Right lobe of liver (tissue), 4 donors: ENCODE results near the gene CDCA7.

Experiments
- CTCF ChIP-seq, 4 donors: fragments of 200-600 bp in 3 of 4; fragments of 450-650 bp in 1 of 4; IDR thresholded peaks; one replicate each; pipeline versions ENCODE4 v1.5.1 to v1.8.0; 2016 to 2022; ENCODE audit warnings: antibody characterized with exemption in 4 of 4, mild to moderate bottlenecking in 2 of 4
- POLR2A ChIP-seq: fragments of 450-650 bp; IDR thresholded peaks from one replicate; pipeline ENCODE4 v1.6.1; 2017; ENCODE audit warnings: antibody characterized with exemption, mild to moderate bottlenecking
- donor health status: DM: no; HTN: no; CAD: no.
- donor health status: DM: no; HTN: no; CAD: no.
- donor health status: DM: no; HTN: yes; CAD: no.

GRCh38 chr2:173412628-173413027, 58.0 kb downstream of the CDCA7 start:
- TF ChIP-seq POLR2A (no peak), CTCF (IDR thresholded peaks at IDR 0.05) (no peak)
